G401 (cell line): ENCODE data around the gene LRFN2. TPM values are rescaled to one million over a fixed set of nuclear protein-coding genes. Genes with fewer than 3 reads are reported as not detected.

Experiments used
- DNase-seq: peaks from one replicate; pipeline ENCODE4 v3.0.0-alpha.2; 2015; ENCODE audit warnings: low spot score
- in situ Hi-C: cut with HindIII; loops from 2 replicates; pipeline ENCODE4 v1.10.0; 2016; ENCODE audit warnings: low sequenced_read_pairs, mixed read lengths
- total RNA-seq: library from RNA; depleted of rRNA; stranded (reverse); fragments of >200 nt; shearing (Covaris generic); gene quantifications from 2 replicates; pipeline ENCODE4 v1.2.3, GENCODE V29; 2014

The LRFN2 gene
- total RNA-seq, 1 experiment from 2014 or later: not detected

DNA sequence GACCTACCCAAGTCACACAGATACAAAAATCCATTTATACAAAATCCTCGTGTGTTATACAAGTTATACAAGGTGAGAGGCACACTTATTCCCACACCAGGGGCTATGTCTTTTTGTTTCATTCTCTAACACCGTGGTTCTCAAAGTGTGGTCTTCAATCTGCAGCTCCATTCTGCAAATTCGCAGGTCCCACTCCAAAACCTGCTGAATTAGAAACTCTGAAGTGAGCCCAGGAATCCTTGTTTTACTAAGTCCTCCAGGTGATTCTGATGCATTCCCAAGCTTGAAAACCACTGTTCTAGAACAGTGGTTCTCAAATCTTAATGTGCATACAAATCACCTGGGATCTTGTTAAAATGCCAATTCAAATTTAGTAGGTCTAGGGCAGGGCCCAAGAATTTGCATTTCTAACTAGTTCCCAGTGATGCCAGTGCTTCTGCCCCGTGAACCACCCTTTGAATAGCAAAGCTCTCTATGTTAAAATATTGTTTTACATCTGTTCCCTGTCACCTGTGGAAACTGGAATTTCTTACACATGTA, 35.1 kb downstream of the LRFN2 start:
- in situ Hi-C loops: no loop called here
- no peak for DNase-seq

DNA sequence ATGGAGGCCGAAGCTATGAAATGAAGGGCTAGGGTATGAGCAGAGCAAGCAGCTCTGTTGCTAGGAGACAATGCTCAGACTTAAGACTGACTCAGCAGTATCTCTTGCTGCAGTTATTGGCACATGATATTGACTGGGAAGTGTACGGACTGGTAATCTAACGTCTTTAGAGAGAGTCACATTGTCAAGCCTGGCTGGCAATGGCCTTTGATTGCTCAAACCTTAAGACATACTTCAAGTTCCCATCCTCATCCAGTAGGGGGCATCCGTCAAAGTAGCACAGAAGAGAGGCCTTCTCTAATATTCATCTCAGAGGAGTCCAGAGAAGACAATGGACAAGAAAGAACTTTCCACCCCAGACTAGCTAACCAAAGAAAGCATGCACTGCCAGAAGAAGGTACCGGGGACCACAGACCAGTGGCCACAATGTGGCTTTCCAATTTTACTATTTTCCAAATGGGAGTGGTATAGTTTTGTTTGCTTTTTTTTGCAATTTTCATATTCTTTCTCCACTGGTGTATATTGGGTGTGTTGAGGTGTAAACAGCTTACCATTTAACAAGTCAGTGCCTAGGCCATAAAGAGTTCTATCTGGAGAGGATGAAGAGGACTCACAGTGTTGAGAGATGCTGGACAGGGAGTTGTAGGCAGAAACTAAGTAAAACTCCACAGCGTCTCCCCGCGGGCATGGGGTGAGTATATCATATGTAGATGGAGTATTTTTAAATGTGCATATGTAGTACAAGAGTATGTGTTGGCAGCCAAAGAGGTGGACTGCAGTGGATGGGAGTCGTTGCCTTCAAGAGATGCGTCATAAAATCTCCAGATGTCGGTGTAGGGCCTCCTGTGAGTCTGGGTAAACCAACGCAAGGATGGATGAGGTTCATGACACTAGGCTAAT, 36.7 kb downstream of the LRFN2 start:
- DNase-seq: no peak

DNA sequence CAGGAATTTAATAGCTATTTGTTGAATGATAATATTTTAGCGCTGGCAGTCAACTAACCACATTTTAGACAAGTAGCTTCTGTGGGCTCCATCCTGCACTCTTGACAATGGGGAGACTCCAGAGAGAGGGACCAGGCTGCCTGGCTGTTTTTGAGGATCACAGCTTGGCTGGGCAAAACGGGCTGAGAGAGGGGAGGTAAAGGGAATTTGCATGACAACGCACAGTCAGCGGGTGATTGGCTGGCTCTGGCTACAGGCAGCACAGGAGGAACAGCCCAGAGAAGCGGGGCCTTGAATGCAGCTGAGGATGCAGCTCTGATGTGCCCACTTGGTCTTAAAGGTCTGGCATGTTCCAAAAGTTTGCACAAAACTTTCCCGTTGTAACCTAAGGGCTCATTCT, 41.2 kb downstream of the LRFN2 start:
- in situ Hi-C loops: no loop called here
- DNase-seq: no peak

More for the DNA sequence above, 36.7 kb downstream of the LRFN2 start:
- in situ Hi-C loops: no loop called here

DNA sequence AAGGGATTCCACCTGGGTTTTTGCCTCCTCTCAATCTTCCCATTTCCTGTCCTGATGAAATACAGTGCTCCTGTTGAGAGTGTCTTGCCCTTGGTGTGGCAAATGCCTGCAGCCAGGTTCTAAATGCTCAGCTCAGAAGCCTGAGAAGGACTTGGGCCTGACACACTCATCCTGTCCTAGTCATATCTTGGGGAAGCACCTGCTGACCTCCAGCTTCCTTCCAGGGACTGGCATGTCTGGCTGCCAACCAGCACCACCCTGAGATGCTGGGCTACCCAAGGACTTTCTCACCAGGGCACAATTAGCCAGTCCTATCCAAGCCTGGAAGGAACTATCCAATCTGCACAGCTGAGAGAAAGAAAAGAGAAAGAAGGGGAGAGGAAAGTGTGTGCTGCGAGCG, 43.4 kb downstream of the LRFN2 start:
- DNase-seq: no peak
- in situ Hi-C loops: no loop called here

DNA sequence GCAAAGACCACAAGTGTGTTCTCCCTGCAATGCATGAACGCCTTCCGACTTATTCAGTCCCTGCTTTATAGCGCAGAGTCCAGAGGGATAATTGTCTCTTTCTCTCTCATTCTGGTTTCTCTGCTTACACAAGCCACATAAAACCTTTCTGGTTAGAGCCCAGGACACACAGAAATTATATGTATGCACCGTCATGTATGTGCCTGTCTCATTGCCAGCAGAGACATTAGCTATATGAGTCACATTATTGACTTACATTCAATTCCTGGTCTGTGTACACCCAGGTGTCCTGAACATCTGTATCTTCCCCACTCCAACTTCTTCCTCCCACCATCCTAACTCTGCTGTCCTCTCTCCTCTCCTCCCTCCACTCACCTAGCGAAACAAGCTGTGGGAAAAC, 44.0 kb downstream of the LRFN2 start:
- in situ Hi-C loops: no loop called here
- no peak for DNase-seq

DNA sequence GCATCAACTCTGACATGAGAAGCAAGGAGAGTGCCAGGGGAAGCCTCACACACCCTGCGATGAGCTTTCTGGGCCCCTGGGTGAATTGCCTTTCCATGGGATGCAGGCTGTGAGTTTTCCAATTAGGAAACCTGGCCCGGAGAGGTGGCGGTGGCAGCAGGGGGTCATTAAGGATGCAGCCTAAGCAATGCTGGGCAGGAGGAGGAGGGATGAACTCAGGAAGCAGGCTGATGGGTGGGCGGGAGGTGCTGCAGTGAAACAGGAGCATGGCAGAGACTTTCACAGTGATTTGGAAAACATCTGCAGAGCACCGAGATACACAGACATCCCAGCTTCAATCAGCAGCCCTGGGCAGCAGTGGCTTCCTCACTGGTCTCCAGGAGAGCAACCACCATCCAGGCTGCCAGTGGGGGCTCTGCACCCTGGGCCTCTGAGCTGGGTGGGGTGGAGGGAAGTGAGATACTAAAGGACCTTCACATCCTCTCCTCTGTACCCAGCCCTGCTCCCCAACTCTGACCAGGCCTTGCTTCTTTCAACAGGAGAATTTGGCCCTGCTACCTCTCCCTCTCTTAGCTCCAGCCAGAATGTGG, 44.9 kb downstream of the LRFN2 start:
- in situ Hi-C loops: no loop called here
- no peak for DNase-seq

DNA sequence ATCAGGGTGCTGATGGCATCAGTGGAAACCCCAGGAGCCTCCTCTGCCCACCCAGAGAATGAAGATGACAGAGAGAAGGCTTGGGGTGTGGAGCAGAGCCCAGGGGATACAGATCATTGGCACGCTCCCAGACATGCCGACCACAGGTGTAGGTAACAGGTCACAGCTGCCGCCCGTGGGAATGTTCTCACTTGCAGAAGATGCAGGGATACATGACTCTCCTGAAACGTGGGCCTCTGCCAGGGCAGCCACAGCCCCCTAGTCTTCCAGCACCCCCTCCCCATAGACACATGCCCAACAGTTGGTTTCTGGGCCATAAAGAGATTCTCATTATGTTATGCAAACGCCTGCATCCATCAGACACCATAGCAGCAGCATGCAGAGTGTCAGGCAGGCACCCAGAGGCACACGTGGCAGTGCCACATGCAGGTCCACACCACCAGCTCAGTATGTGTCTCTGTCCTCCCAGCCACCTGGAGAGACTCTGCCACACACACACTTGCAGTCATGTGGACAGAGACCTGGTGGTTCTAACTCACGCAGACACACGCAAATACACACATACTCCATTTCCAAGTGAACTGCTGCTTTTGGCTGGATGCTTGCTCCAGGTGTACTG, 45.5 kb downstream of the LRFN2 start:
- in situ Hi-C loops: no loop called here
- DNase-seq: no peak

DNA sequence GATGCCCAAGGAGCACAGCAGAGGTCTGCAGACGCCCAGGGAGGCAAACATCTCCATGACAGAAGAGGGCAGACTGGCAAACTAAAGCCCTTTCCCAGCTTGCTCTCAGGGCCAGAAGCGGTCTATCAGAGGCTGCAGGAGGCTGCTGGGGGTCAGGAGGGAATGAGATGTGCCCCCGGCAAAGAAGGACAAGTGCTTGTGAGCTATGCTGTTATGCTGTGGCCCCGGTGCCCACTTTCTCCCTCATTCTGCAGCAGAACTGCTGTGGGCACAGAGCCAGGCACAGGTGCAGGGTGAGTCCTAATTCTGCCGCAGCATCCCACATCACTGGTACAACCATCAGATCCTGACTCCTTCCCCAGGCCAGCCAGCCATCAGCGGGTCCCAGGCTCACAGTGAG, 46.4 kb downstream of the LRFN2 start:
- in situ Hi-C loops: no loop called here
- DNase-seq: no peak

DNA sequence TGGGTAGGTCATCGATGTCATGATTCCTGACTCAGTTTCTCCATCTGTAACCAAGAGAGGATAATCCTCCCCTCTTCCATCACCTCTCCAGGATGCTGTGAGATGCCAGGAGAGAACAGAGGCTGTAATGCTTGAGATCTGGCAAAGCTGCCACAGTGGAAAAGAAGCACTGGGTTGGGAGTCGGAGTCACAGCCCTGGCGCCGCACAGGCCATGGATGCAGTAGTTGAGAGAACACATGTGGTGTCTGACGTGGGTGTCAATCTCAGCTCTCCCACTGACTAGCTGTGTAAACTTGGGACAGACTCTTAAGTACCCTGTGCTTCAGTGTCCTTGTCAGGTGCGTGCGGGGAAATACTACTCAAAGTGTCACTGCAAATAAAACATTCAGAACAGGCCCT, 47.3 kb downstream of the LRFN2 start:
- in situ Hi-C loops: no loop called here
- DNase-seq: no peak

DNA sequence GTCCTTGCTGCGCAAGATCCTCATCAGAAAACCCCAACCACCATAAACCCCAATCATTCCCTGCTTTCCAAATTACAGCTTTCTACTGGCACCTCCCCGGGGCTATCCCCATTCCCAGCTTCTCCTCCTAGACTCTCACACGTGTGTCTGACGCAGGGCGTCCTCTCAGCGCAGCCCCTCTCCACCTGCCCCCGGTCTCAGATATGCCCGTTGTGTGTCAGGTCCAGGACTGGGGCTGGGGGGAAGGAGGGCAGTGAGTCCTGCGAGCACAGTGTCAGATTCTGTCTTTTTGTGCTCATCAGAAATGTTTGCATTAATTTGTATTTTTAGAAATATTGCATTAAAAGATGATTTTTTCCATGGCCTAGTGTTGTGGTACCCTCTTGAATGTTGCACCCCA, 48.6 kb downstream of the LRFN2 start:
- in situ Hi-C loops: no loop called here

DNA sequence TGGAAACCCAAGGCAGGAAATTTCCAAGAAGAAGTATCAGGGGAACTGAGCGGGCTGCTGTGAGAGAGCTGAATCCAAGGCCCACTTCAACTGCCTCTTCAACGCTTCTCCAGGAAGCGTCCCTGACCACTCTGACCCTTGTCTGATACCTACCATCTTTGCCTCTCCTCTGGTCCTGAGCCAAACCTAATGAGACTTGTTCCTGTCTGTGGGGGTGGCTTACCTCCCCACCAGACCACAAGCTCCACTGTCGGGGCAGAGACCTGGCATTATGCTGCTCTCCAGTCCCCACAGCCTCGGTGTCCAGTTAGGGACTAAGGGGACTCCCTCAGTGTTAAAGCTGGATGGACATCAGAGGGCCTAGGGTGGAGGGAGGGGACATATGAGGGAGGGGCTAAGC, 49.7 kb downstream of the LRFN2 start:
- DNase-seq: no peak
- in situ Hi-C loops: no loop called here

More for the DNA sequence above, 48.6 kb downstream of the LRFN2 start:
- DNase-seq: no peak

DNA sequence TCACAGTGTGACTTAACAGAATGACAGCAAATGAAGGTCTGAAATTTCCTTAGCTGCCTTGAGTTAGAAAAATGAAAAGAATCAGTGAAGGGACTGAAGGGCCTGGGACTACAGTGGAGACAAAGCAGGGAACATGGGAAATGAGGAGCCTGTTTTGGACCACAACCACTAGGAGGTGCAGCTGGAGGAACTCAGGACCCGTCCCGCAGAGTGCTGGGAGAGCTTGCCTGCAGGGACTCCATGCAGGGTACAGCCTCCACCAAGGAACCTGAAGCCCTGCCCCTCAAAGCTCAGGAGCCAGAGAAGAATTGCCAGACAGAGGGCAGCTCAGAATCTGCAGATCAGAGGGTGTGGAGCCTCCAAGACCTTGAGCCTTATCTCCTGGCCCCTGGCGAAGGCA, 50.7 kb downstream of the LRFN2 start:
- DNase-seq: no peak
- in situ Hi-C loops: no loop called here

DNA sequence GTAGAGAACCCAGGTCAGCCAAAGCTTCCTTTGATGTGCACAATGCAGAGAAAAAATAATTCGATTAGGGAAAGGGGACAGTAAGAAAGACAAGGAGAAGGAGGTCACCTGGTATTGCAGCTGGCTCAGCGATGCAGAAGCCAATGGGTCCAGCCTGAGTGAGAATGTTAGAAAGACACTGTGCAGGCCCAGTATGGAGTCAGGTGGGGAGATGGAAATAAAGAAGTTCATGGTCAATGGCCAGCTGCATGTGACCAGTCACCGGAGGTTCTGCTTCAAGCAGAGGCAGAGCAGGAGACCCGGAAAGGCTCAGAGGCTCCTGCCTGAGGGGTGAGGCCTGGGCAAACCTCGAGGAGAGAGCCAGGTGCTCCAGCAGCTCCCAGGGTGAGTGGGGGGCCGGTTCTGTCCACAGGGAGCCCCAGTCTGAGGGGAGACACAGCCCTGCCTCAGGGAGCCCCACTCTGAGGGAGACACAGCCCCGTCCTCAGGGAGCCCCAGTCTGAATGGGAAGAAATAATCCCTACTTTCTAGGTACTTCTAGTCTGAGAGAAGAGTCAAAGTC, 51.3 kb downstream of the LRFN2 start:
- in situ Hi-C loops: no loop called here
- DNase-seq: no peak

DNA sequence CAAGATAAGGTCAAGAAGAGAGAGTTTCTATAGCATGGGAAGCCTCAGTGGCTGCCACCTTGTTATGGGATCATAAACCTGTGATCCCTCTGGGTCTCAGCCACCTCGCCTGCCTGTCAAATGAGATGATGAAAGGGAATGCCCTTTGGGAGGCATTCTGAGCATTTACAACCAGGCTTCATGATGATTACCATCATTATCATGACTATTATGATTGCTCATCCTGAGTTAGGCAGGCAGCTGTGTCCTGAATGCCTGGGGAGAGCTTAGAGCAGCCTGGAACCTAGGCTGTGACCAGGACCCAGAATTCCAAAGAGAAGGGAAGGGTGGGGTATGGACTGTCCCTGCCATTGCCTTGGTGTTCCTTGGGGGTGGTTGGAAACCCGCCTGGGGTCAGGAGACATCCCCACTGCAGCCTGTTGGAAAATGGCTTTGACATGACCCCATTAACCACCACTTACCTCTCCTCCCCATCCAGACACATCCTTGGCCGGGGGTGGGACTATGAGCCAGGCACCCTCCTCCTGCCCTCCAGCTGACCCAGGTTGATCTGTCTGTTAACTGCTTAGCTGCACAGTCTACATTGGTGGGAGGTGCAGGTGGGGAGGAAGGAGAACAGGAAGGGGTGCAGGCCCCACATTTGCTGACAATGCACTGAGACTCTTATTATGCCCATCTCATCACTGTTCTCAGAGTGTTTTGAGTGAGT, 51.9 kb downstream of the LRFN2 start:
- DNase-seq: no peak
- in situ Hi-C loops: no loop called here

DNA sequence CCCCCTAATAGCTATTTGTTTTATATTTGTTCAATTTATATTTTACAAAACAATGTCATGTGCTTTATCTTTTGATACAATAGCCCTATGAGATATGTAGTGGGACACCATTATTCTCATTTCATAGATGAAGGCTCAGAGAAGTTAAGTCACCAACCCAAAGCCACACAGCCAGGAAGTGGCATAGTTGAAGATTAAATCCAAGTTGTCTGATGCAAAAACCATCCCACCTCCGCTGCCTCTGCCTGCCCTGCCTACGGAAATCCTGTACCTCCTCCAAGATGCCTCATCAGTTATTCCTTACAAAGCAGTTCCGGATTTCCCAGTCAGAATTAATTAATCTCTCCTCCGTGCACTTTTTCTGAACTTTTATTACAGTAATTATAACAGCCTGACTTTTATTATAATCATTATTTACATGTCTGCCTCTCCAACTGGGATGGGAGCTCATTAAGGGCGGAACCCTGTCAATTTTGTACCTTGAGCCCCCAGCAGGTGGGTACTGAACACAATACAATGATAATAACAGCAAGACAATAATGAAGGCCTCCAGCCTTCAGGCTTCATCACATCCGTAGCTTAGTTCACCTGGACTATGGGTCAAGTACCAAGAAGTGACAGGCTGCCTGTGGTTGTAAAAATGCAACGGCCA, 54.7 kb downstream of the LRFN2 start:
- no peak for DNase-seq

DNA sequence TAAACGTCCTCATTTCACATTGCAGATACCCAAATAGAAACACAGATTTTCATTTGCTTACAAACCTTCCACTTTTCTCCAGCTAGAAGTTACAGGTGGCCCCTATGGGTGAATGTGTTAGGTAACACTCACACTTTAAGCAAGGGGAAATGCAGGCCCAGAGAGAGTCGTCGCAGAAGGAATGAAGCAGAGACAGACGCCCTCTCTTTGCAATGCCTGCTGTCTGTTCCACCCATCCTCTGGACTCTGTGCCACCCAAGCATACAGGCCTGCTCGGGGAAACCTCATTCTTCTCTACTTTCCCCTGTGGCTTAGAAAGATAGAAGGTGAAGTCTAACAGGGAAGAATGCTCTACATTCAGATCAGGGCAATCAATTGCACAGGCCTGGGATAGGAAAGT, 57.2 kb downstream of the LRFN2 start:
- in situ Hi-C loops: no loop called here
- no peak for DNase-seq

More for the DNA sequence above, 54.7 kb downstream of the LRFN2 start:
- in situ Hi-C loops: no loop called here

DNA sequence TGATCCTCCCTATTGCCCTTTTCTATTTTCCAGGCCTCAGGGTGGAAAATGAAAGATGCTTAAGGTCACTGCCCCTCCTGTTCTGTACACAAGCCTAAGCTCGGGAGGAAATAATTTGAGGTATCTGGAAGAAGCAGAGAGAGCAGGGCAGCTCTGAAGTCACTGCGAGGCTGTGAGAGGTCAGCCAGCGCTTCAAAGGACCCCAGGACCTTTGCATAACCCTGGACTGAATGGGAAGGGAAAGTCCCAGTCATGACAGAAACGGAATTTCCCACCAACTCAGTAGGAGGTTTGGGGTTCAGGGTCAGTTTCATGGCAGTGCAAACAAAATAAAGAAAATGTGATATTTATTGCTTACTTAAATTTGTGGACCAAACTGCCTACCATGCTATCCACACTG, 58.1 kb downstream of the LRFN2 start:
- no peak for DNase-seq
- in situ Hi-C loops: no loop called here

DNA sequence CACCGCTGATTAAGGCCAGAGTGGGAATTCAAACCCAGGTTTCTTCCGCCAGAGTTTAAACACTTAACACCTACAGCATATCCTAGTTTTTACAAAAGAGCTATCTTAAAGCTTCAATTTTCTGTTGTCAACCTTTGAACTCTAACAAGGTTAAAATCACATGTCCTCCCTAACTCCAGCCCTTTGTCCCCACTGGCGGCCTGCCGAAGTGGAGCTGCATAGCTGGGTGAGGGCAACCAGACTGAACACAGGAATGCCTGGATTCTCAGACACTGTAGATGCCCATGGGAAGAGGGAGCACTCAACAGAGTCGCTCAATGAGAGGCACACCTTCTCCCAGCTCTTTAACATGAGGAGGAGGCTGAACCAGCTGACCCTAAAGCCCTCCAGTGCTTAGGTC, 59.1 kb downstream of the LRFN2 start:
- in situ Hi-C loops: no loop called here
- DNase-seq: no peak

DNA sequence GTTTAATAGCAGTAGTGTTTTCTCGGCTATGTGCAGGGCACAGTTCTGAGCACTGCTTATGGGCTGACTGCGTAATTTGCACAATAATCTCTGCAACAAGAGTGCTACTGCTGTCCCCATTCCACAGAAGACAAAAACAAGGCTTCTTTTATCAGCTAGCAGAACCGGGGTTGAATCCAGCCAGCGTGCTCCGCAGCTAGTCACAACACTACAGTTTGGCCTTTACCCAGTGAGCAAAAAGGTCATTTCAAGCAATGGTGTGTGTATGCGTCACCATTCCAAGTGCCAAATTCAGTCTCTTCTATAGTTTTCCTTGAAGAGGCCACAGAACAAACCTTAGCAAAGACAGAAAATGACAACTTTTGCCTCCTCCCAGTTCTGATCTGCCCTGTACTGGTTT, 61.1 kb downstream of the LRFN2 start:
- in situ Hi-C loops: no loop called here
- DNase-seq: no peak
